HepG2 (cell line): ENCODE measurements around the gene EGF. TPM values are rescaled to one million over a fixed set of nuclear protein-coding genes. Genes with fewer than 3 reads are reported as not detected.

Experiments
- ARNTL ChIP-seq: sonication (generic); formaldehyde crosslinking; IDR thresholded peaks from 2 replicates; pipeline ENCODE4 v1.4.0; 2020; ENCODE audit warnings: mild to moderate bottlenecking, missing genetic modification reagents
- CBFB ChIP-seq: sonication (generic); formaldehyde crosslinking; IDR thresholded peaks from 2 replicates; pipeline ENCODE4 v1.4.0; 2020; ENCODE audit warnings: missing genetic modification reagents
- CEBPG ChIP-seq: IDR thresholded peaks from 2 replicates; pipeline ENCODE4 v1.6.1; 2016
- DNMT1 ChIP-seq: sonication (generic); formaldehyde crosslinking; IDR thresholded peaks from 2 replicates; pipeline ENCODE4 v1.5.1; 2020; ENCODE audit warnings: mild to moderate bottlenecking, missing genetic modification reagents
- EHMT2 ChIP-seq: fragments of 200-600 bp; sonication (generic); IDR thresholded peaks from 2 replicates; pipeline ENCODE4 v1.7.0; 2017; ENCODE audit warnings: antibody characterized with exemption, low read depth, low read length, borderline replicate concordance
- HCFC1 ChIP-seq: fragments of 150-350 bp; IDR thresholded peaks from 2 replicates; pipeline ENCODE4 v1.6.1; 2014; ENCODE audit warnings: low read depth, low read length
- HNF4A ChIP-seq: sonication (generic); formaldehyde crosslinking; IDR thresholded peaks from 2 replicates; pipeline ENCODE4 v1.4.0; 2020; ENCODE audit warnings: missing genetic modification reagents
- IKZF1 ChIP-seq: fragments of 450-650 bp; IDR thresholded peaks from 2 replicates; pipeline ENCODE4 v1.7.1; 2016
- ISL2 ChIP-seq: sonication (generic); formaldehyde crosslinking; IDR thresholded peaks from 2 replicates; pipeline ENCODE4 v1.5.0; 2020; ENCODE audit warnings: missing genetic modification reagents
- MATR3 ChIP-seq: sonication (generic); formaldehyde crosslinking; IDR thresholded peaks from 2 replicates; pipeline ENCODE4 v1.4.0; 2020; ENCODE audit warnings: missing genetic modification reagents
- SALL1 ChIP-seq: sonication (generic); formaldehyde crosslinking; IDR thresholded peaks from 2 replicates; pipeline ENCODE4 v1.8.0; 2022; ENCODE audit warnings: mild to moderate bottlenecking, missing genetic modification reagents
- SRY ChIP-seq: sonication (generic); formaldehyde crosslinking; IDR thresholded peaks from 2 replicates; pipeline ENCODE4 v1.8.0; 2022; ENCODE audit warnings: mild to moderate bottlenecking, missing genetic modification reagents
- ZNF773 ChIP-seq: sonication (generic); formaldehyde crosslinking; IDR thresholded peaks from 2 replicates; pipeline ENCODE4 v1.4.0; 2020; ENCODE audit warnings: missing genetic modification reagents, borderline replicate concordance
- ZNF878 ChIP-seq: sonication (generic); formaldehyde crosslinking; IDR thresholded peaks from 2 replicates; pipeline ENCODE4 v1.8.1; 2023; ENCODE audit warnings: mild to moderate bottlenecking, missing genetic modification reagents, moderate library complexity
- polyA plus RNA-seq, 8 experiments: library from polyadenylated mRNA; depleted of rRNA in 3 of 8; stranded (reverse) in 7 of 8; unstranded in 1 of 8; fragments of >200 nt; fragmentation: Illumina TruSeq in 4 of 8; extraction: Trizol in 4 of 8; gene quantifications; 2 replicates each; pipeline versions ENCODE4 v1.2.1 to v1.2.3, GENCODE V29; 2011 to 2016; ENCODE audit warnings: low read depth in 4 of 8, missing spikeins in 1 of 8, mixed read lengths in 1 of 8; ENCODE audit not compliant: insufficient read depth in 1 of 8
- total RNA-seq, 5 experiments: library from RNA; depleted of rRNA; stranded (reverse); fragments of >200 nt; fragmentation: Illumina TruSeq; extraction: Trizol; gene quantifications; 2 replicates each; pipeline ENCODE4 v1.2.3, GENCODE V29; 2016; ENCODE audit warnings: low read depth in 1 of 5
- TF ChIP-seq, protein P1 (sequence below): sonication (generic); formaldehyde crosslinking; IDR thresholded peaks from 2 replicates; pipeline ENCODE4 v1.5.1; 2020; ENCODE audit warnings: mild to moderate bottlenecking, missing genetic modification reagents, borderline replicate concordance
- TF ChIP-seq, protein P2 (sequence below): sonication (generic); formaldehyde crosslinking; conservative IDR thresholded peaks from 2 replicates; pipeline ENCODE4 v1.4.0; 2020; ENCODE audit warnings: mild to moderate bottlenecking, missing genetic modification reagents, moderate library complexity
- TF ChIP-seq, protein P3 (sequence below): sonication (generic); formaldehyde crosslinking; IDR thresholded peaks from 2 replicates; pipeline ENCODE4 v1.4.0; 2020; ENCODE audit warnings: missing genetic modification reagents, borderline replicate concordance
- TF ChIP-seq, protein P4 (sequence below): IDR thresholded peaks from 2 replicates; pipeline ENCODE4 v1.6.1; 2018; ENCODE audit warnings: missing genetic modification reagents
- TF ChIP-seq, protein P5 (sequence below): IDR thresholded peaks from 2 replicates; pipeline ENCODE4 v1.6.1; 2016; ENCODE audit warnings: low read depth, borderline replicate concordance

EGF gene
- total and polyA plus RNA-seq, 2 of the 13 experiments (the other 11 are each of a cell fraction or from before 2014, with no cell fraction given) = 0.07 to 0.08 TPM

DNA sequence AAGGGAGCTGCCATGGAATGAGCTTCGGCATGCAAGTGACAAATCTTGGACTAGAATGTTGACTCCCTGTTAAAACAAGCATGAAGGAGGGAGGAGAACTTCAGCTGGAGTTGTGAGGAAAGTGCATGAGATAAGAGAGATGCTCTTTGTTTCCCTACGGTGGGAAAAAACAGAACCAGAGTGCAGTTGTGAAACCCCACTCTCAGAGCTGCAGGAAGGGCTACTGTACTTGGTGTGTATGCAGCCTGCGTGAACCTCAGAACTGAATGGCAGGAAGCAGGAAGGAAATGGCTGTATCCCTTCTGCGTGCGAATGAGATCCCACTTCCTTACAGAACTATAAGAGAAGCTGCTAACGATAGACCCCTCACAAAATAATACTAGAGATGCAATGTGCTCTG is 57.2 kb downstream of the EGF start (continued):
- TF ChIP-seq, protein P1, sequence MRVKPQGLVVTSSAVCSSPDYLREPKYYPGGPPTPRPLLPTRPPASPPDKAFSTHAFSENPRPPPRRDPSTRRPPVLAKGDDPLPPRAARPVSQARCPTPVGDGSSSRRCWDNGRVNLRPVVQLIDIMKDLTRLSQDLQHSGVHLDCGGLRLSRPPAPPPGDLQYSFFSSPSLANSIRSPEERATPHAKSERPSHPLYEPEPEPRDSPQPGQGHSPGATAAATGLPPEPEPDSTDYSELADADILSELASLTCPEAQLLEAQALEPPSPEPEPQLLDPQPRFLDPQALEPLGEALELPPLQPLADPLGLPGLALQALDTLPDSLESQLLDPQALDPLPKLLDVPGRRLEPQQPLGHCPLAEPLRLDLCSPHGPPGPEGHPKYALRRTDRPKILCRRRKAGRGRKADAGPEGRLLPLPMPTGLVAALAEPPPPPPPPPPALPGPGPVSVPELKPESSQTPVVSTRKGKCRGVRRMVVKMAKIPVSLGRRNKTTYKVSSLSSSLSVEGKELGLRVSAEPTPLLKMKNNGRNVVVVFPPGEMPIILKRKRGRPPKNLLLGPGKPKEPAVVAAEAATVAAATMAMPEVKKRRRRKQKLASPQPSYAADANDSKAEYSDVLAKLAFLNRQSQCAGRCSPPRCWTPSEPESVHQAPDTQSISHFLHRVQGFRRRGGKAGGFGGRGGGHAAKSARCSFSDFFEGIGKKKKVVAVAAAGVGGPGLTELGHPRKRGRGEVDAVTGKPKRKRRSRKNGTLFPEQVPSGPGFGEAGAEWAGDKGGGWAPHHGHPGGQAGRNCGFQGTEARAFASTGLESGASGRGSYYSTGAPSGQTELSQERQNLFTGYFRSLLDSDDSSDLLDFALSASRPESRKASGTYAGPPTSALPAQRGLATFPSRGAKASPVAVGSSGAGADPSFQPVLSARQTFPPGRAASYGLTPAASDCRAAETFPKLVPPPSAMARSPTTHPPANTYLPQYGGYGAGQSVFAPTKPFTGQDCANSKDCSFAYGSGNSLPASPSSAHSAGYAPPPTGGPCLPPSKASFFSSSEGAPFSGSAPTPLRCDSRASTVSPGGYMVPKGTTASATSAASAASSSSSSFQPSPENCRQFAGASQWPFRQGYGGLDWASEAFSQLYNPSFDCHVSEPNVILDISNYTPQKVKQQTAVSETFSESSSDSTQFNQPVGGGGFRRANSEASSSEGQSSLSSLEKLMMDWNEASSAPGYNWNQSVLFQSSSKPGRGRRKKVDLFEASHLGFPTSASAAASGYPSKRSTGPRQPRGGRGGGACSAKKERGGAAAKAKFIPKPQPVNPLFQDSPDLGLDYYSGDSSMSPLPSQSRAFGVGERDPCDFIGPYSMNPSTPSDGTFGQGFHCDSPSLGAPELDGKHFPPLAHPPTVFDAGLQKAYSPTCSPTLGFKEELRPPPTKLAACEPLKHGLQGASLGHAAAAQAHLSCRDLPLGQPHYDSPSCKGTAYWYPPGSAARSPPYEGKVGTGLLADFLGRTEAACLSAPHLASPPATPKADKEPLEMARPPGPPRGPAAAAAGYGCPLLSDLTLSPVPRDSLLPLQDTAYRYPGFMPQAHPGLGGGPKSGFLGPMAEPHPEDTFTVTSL (CRISPR knock-in tag) = 0 out of 2 replicates have a peak, but pooled peaks have one; percentile 14
- TF ChIP-seq HNF4A (CRISPR knock-in tag) = peak; percentile 29
- TF ChIP-seq SALL1 (CRISPR knock-in tag) = peak; percentile 33; the same call in 1 of the 2 replicates
- TF ChIP-seq EHMT2 = no peak
- no peak for TF ChIP-seq HCFC1
- TF ChIP-seq, protein P2, sequence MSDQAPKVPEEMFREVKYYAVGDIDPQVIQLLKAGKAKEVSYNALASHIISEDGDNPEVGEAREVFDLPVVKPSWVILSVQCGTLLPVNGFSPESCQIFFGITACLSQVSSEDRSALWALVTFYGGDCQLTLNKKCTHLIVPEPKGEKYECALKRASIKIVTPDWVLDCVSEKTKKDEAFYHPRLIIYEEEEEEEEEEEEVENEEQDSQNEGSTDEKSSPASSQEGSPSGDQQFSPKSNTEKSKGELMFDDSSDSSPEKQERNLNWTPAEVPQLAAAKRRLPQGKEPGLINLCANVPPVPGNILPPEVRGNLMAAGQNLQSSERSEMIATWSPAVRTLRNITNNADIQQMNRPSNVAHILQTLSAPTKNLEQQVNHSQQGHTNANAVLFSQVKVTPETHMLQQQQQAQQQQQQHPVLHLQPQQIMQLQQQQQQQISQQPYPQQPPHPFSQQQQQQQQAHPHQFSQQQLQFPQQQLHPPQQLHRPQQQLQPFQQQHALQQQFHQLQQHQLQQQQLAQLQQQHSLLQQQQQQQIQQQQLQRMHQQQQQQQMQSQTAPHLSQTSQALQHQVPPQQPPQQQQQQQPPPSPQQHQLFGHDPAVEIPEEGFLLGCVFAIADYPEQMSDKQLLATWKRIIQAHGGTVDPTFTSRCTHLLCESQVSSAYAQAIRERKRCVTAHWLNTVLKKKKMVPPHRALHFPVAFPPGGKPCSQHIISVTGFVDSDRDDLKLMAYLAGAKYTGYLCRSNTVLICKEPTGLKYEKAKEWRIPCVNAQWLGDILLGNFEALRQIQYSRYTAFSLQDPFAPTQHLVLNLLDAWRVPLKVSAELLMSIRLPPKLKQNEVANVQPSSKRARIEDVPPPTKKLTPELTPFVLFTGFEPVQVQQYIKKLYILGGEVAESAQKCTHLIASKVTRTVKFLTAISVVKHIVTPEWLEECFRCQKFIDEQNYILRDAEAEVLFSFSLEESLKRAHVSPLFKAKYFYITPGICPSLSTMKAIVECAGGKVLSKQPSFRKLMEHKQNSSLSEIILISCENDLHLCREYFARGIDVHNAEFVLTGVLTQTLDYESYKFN (CRISPR knock-in tag) = 0 out of 2 replicates have a peak, but pooled peaks have one; percentile 16
- TF ChIP-seq IKZF1 = no peak
- TF ChIP-seq MATR3 (CRISPR knock-in tag) = no peak
- peak; percentile 55; the same call in 1 of the 2 replicates for TF ChIP-seq CEBPG
- no peak for TF ChIP-seq ZNF878 (CRISPR knock-in tag)
- TF ChIP-seq ZNF773 (CRISPR knock-in tag) = no peak
- TF ChIP-seq, protein P3, sequence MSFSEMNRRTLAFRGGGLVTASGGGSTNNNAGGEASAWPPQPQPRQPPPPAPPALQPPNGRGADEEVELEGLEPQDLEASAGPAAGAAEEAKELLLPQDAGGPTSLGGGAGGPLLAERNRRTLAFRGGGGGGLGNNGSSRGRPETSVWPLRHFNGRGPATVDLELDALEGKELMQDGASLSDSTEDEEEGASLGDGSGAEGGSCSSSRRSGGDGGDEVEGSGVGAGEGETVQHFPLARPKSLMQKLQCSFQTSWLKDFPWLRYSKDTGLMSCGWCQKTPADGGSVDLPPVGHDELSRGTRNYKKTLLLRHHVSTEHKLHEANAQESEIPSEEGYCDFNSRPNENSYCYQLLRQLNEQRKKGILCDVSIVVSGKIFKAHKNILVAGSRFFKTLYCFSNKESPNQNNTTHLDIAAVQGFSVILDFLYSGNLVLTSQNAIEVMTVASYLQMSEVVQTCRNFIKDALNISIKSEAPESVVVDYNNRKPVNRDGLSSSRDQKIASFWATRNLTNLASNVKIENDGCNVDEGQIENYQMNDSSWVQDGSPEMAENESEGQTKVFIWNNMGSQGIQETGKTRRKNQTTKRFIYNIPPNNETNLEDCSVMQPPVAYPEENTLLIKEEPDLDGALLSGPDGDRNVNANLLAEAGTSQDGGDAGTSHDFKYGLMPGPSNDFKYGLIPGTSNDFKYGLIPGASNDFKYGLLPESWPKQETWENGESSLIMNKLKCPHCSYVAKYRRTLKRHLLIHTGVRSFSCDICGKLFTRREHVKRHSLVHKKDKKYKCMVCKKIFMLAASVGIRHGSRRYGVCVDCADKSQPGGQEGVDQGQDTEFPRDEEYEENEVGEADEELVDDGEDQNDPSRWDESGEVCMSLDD (CRISPR knock-in tag) = no peak
- TF ChIP-seq SRY (CRISPR knock-in tag) = no peak
- no peak for TF ChIP-seq ISL2 (CRISPR knock-in tag)
- TF ChIP-seq, protein P4, sequence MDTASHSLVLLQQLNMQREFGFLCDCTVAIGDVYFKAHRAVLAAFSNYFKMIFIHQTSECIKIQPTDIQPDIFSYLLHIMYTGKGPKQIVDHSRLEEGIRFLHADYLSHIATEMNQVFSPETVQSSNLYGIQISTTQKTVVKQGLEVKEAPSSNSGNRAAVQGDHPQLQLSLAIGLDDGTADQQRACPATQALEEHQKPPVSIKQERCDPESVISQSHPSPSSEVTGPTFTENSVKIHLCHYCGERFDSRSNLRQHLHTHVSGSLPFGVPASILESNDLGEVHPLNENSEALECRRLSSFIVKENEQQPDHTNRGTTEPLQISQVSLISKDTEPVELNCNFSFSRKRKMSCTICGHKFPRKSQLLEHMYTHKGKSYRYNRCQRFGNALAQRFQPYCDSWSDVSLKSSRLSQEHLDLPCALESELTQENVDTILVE = no peak
- TF ChIP-seq, protein P5, sequence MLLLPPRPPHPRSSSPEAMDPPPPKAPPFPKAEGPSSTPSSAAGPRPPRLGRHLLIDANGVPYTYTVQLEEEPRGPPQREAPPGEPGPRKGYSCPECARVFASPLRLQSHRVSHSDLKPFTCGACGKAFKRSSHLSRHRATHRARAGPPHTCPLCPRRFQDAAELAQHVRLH (CRISPR knock-in tag) = no peak
- TF ChIP-seq DNMT1 (CRISPR knock-in tag) = no peak
- TF ChIP-seq ARNTL = no peak
- TF ChIP-seq CBFB (CRISPR knock-in tag) = no peak
